Measurements from ENCODE around the gene FAM25G. TPM values are rescaled to one million over a fixed set of nuclear protein-coding genes. Genes with fewer than 3 reads are reported as not detected.

Gene FAM25G
- total and polyA plus RNA-seq, 2 donors from 2014 or later = not detected

GRCh38 chr10:47449979-47450378, 41.5 kb downstream of the FAM25G start:
- intact Hi-C loops (cut with DNase I) = no loop called here
- H3K36me3 ChIP-seq (ENCODE audit: control insufficient read depth in 2 of 3, insufficient read depth in 3 of 3, low read length in 3 of 3) = no peaks in the 10 kb centered on the region
- FAIRE-seq = no peak
- peaks cover 0 to 15% (median 0%) of the 10 kb centered on the region in 3 donors for H3K9me3 ChIP-seq (ENCODE audit: control insufficient read depth in 2 of 3, insufficient read depth in 1 of 3, low read length in 3 of 3)
- no peak for DNase-seq
- H3K4me1 ChIP-seq (ENCODE audit: control insufficient read depth in 2 of 3, insufficient read depth in 2 of 3, low read depth in 1 of 3, low read length in 3 of 3) = peaks cover 0 to 2% (median 0%) of the 10 kb centered on the region in 3 donors
- no peak overlapping the region for H3K9ac ChIP-seq (ENCODE audit: low read length in 3 of 3)
- H3K4me3 ChIP-seq (ENCODE audit: low read length in 3 of 3) = no peak overlapping the region
- no peak overlapping the region for H3K27ac ChIP-seq (ENCODE audit: low read depth in 2 of 2, low read length in 2 of 2)
- no peak for TF ChIP-seq CTCF (IDR thresholded peaks at IDR 0.05; ENCODE audit: borderline replicate concordance, extremely low read depth, insufficient read depth)
- no peaks in the 10 kb centered on the region for H3K27me3 ChIP-seq (ENCODE audit: control insufficient read depth, insufficient read depth, low read length)

GRCh38 chr10:47449102-47449978, 42.2 kb downstream of the FAM25G start:
- FAIRE-seq (no peak), DNase-seq (no peak)
- H3K4me3 ChIP-seq (ENCODE audit: low read length in 3 of 3) = no peak overlapping the region
- H3K36me3 ChIP-seq (ENCODE audit: control insufficient read depth in 2 of 3, insufficient read depth in 3 of 3, low read length in 3 of 3) = no peaks in the 10 kb centered on the region
- intact Hi-C loops (cut with DNase I) = no loop called here
- TF ChIP-seq CTCF (IDR thresholded peaks at IDR 0.05; ENCODE audit: borderline replicate concordance, extremely low read depth, insufficient read depth) = no peak
- no peaks in the 10 kb centered on the region for H3K27me3 ChIP-seq (ENCODE audit: control insufficient read depth, insufficient read depth, low read length)
- H3K27ac ChIP-seq (ENCODE audit: low read depth in 2 of 2, low read length in 2 of 2) = no peak overlapping the region
- H3K4me1 ChIP-seq (ENCODE audit: control insufficient read depth in 2 of 3, insufficient read depth in 2 of 3, low read depth in 1 of 3, low read length in 3 of 3) = peaks cover 0 to 2% (median 0%) of the 10 kb centered on the region in 3 donors
- peaks cover 0 to 19% (median 0%) of the 10 kb centered on the region in 3 donors for H3K9me3 ChIP-seq (ENCODE audit: control insufficient read depth in 2 of 3, insufficient read depth in 1 of 3, low read length in 3 of 3)
- H3K9ac ChIP-seq (ENCODE audit: low read length in 3 of 3) = no peak overlapping the region

GRCh38 chr10:47447705-47448104, 43.8 kb downstream of the FAM25G start:
- FAIRE-seq = no peak
- intact Hi-C loops (cut with DNase I) = no loop called here
- TF ChIP-seq CTCF (IDR thresholded peaks at IDR 0.05; ENCODE audit: borderline replicate concordance, extremely low read depth, insufficient read depth) = no peak
- H3K9ac ChIP-seq (ENCODE audit: low read length in 3 of 3) = no peak overlapping the region
- H3K36me3 ChIP-seq (ENCODE audit: control insufficient read depth in 2 of 3, insufficient read depth in 3 of 3, low read length in 3 of 3) = no peaks in the 10 kb centered on the region
- no peak overlapping the region for H3K27ac ChIP-seq (ENCODE audit: low read depth in 2 of 2, low read length in 2 of 2)
- H3K9me3 ChIP-seq (ENCODE audit: control insufficient read depth in 2 of 3, insufficient read depth in 1 of 3, low read length in 3 of 3) = peaks cover 0 to 19% (median 0%) of the 10 kb centered on the region in 3 donors
- no peaks in the 10 kb centered on the region for H3K4me1 ChIP-seq (ENCODE audit: control insufficient read depth in 2 of 3, insufficient read depth in 2 of 3, low read depth in 1 of 3, low read length in 3 of 3)
- H3K27me3 ChIP-seq (ENCODE audit: control insufficient read depth, insufficient read depth, low read length) = no peaks in the 10 kb centered on the region
- H3K4me3 ChIP-seq (ENCODE audit: low read length in 3 of 3) = no peak overlapping the region
- no peak for DNase-seq

Data from kidney (tissue), 14 donors.